Spleen (tissue), 11 donors: ENCODE results near the gene KCNH6. TPM values are rescaled to one million over a fixed set of nuclear protein-coding genes. Genes with fewer than 3 reads are reported as not detected.

Experiments
- DNase-seq: peaks from one replicate; pipeline ENCODE4 v3.0.0-alpha.2; 2020
- H3K27ac ChIP-seq, 8 donors: fragments of 200-600 bp; sonication (generic) in 7 of 8; 1 replicate in 4 of 8; 2 replicates in 4 of 8; pipeline versions ENCODE4 v1.5.0 to v1.8.0; 2016 to 2021; ENCODE audit warnings: inconsistent platforms in 4 of 8, mild to moderate bottlenecking in 4 of 8, moderate library complexity in 1 of 8
- H3K27me3 ChIP-seq, 7 donors: fragments of 200-600 bp; sonication (generic) in 6 of 7; replicated peaks in 1 of 7; 1 replicate in 4 of 7; 2 replicates in 3 of 7; pipeline versions ENCODE4 v1.5.0 to v1.8.0; 2016 to 2021; ENCODE audit warnings: inconsistent platforms in 3 of 7, mild to moderate bottlenecking in 1 of 7
- H3K36me3 ChIP-seq, 6 donors: fragments of 200-600 bp; sonication (generic) in 5 of 6; 1 replicate in 4 of 6; 2 replicates in 2 of 6; pipeline versions ENCODE4 v1.5.0 to v1.8.0; 2016 to 2021; ENCODE audit warnings: inconsistent platforms in 2 of 6
- H3K4me1 ChIP-seq, 6 donors: fragments of 200-600 bp; sonication (generic) in 5 of 6; 1 replicate in 3 of 6; 2 replicates in 3 of 6; pipeline versions ENCODE4 v1.5.0 to v1.8.0; 2016 to 2021; ENCODE audit warnings: inconsistent platforms in 3 of 6
- H3K4me3 ChIP-seq, 8 donors: fragments of 200-600 bp; sonication (generic) in 7 of 8; 1 replicate in 4 of 8; 2 replicates in 4 of 8; pipeline versions ENCODE4 v1.5.0 to v1.8.0; 2016 to 2021; ENCODE audit warnings: inconsistent platforms in 4 of 8, mild to moderate bottlenecking in 4 of 8, moderate library complexity in 2 of 8
- H3K9me3 ChIP-seq, 8 donors: fragments of 200-600 bp; sonication (generic) in 7 of 8; 1 replicate in 4 of 8; 2 replicates in 4 of 8; pipeline versions ENCODE4 v1.5.0 to v1.8.0; 2016 to 2021; ENCODE audit warnings: inconsistent platforms in 4 of 8
- CTCF ChIP-seq, 11 experiments: fragments of 200-600 bp in 7 of 11; fragments of 450-650 bp in 4 of 11; sonication (generic) in 4 of 11; IDR thresholded peaks in 8 of 11; conservative IDR thresholded peaks in 3 of 11; 1 replicate in 7 of 11; 2 replicates in 4 of 11; pipeline versions ENCODE4 v1.4.0 to v1.8.0; 2016 to 2021; ENCODE audit warnings: antibody characterized with exemption in 11 of 11, inconsistent platforms in 4 of 11, mild to moderate bottlenecking in 1 of 11
- POLR2A ChIP-seq, 3 donors: fragments of 450-650 bp; IDR thresholded peaks; one replicate each; pipeline ENCODE4 v1.5.1; 2017; ENCODE audit warnings: antibody characterized with exemption in 3 of 3, mild to moderate bottlenecking in 1 of 3
- POLR2AphosphoS5 ChIP-seq, 3 donors: sonication (generic); formaldehyde crosslinking; IDR thresholded peaks; one replicate each; pipeline ENCODE4 v1.5.1; 2017; ENCODE audit warnings: antibody characterized with exemption in 3 of 3
- WGBS, 5 donors: extraction: QIAGEN DNeasy Blood & Tissue Kit in 3 of 5; methylation state at CpG; one replicate each; pipeline versions ENCODE4 v1.1.5 to v1.1.7; 2013 to 2018; 5-methylcytosine and 5-hydroxymethylcytosine counted together
- intact Hi-C: fragments of 100-400 bp; cut with DNase I; formaldehyde crosslinking; loops from one replicate; pipeline ENCODE4 v1.15.0; 2023; ENCODE audit warnings: low total_unique reads
- polyA plus RNA-seq, 3 donors: library from polyadenylated mRNA; stranded (reverse); fragments of 200-250 nt; gene quantifications; one replicate each; pipeline ENCODE4 v1.2.1, GENCODE V29; 2013
- total RNA-seq, 7 donors: library from RNA; depleted of rRNA in 3 of 7; stranded (reverse); fragments of >200 nt in 3 of 7; fragmentation: NEBNext Ultra II Directional in 4 of 7; extraction: Animal tissue kit (Norgen Biotek cat#: 25700) in 4 of 7; gene quantifications; one replicate each; pipeline versions ENCODE4 v1.1.0 to v1.2.1, GENCODE V29; 2016 to 2021
- donor health status: healthy with polysubstance abuse.
- donor health status: DM: no; HTN: no; CAD: no; lungs with moderate emphysema.
- donor health status: DM: no; HTN: no; CAD: no.
- donor health status: Bipolar disorder and iron deficiency.
- donor health status: healthy.
- donor health status: DM: no; HTN: no; CAD: no.
- donor health status: DM: yes; HTN: yes; CAD: no.

The KCNH6 gene
- total and polyA plus RNA-seq, 10 donors: not detected

DNA sequence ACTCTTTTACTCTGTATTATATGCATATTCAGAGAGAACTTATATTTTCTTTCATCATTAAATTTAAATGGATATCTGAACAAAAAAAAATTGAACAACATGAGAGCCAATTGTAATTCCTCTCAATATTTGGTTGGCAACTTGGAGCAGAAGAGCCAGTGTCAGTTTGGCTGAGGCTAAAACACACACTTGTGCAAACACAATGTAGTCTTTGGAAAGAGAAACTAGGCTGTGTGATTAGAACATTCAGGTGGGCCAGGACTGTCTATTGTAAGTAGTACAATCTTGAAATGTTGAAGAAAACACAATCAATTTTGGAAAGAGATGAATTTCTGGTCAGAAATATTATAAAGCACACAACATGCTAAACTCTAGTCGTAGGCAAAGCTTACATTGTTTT is 44.1 kb downstream of the KCNH6 start:
- H3K27ac ChIP-seq: no peak overlapping the region
- H3K27me3 ChIP-seq: no peaks in the 10 kb centered on the region
- no peak overlapping the region for H3K4me3 ChIP-seq
- no peaks in the 10 kb centered on the region for H3K9me3 ChIP-seq
- peaks cover 0 to 68% (median 9%) of the 10 kb centered on the region in 6 donors for H3K4me1 ChIP-seq
- intact Hi-C loops: no loop called here
- TF ChIP-seq CTCF (IDR thresholded peaks at IDR 0.05 in 8 of 11, conservative IDR thresholded peaks at IDR 0.05 in 3 of 11): no peak
- no peak for TF ChIP-seq POLR2A (IDR thresholded peaks at IDR 0.05)
- no peak for TF ChIP-seq POLR2AphosphoS5 (IDR thresholded peaks at IDR 0.05)
- 86 to 97% (median 94%) methylated on average over 1 of the region's 1 CpG for whole genome bisulfite sequencing, 5 donors
- peaks cover 0 to 27% (median 0%) of the 10 kb centered on the region in 6 donors for H3K36me3 ChIP-seq
- no peak for DNase-seq

GRCh38 chr17:63568563-63568962 is 45.4 kb downstream of the KCNH6 start:
- peaks cover 0 to 36% (median 0%) of the 10 kb centered on the region in 6 donors for H3K36me3 ChIP-seq
- H3K9me3 ChIP-seq: no peaks in the 10 kb centered on the region
- DNase-seq: no peak
- 87 to 96% (median 87%) methylated on average over 8 of the region's 8 CpGs for WGBS, 5 donors
- no peak for TF ChIP-seq POLR2A (IDR thresholded peaks at IDR 0.05)
- TF ChIP-seq POLR2AphosphoS5 (IDR thresholded peaks at IDR 0.05): no peak
- intact Hi-C loops: no loop called here
- H3K4me3 ChIP-seq: no peak overlapping the region
- H3K27ac ChIP-seq: no peak overlapping the region
- peaks cover 0 to 62% (median 8%) of the 10 kb centered on the region in 6 donors for H3K4me1 ChIP-seq
- H3K27me3 ChIP-seq: no peaks in the 10 kb centered on the region

DNA sequence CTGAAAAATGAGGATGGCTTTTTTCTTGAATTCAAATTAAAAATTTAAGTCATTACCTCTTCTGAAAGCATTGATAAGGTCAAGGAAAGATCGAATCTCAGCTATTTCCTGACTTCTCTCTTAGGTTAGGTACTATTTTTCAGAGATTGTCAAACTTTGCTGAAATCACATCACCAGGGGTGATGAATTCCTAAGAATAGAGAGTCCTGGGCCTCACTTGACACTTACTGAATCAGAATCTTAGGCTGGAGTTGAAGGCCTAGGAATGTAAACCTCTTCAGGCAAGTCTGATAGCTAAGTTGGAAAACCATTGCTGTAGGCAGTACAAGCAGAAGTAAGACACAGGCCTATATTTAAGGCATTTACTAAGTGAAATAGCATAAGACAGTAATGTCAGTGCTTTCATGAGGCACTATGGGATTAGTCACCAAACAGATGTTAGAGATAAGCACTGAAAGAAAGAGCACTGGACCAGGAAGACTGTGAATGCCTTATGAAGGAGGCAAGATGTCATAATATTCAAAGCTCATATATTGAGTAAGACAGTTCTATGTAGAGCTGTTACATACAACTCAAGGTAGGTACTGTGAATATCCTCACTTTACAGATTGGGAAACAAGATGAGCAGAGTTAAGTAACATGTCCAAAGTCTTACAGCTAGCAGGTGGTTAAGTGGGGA is 48.6 kb downstream of the KCNH6 start:
- WGBS, 5 donors: 78 to 91% (median 87%) methylated on average over 1 of the region's 1 CpG
- DNase-seq: no peak
- Histone ChIP-seq H3K27me3 (no peaks in the 10 kb centered on the region), H3K4me1 (peaks cover 0 to 56% (median 8%) of the 10 kb centered on the region in 6 donors), H3K9me3 (no peaks in the 10 kb centered on the region), H3K27ac (no peak overlapping the region), H3K36me3 (peaks cover 0 to 42% (median 0%) of the 10 kb centered on the region in 6 donors), H3K4me3 (no peak overlapping the region)
- no peak for TF ChIP-seq POLR2AphosphoS5 (IDR thresholded peaks at IDR 0.05)
- no peak for TF ChIP-seq POLR2A (IDR thresholded peaks at IDR 0.05)
- no peak for TF ChIP-seq CTCF (IDR thresholded peaks at IDR 0.05 in 8 of 11, conservative IDR thresholded peaks at IDR 0.05 in 3 of 11)
- intact Hi-C loops: no loop called here

DNA sequence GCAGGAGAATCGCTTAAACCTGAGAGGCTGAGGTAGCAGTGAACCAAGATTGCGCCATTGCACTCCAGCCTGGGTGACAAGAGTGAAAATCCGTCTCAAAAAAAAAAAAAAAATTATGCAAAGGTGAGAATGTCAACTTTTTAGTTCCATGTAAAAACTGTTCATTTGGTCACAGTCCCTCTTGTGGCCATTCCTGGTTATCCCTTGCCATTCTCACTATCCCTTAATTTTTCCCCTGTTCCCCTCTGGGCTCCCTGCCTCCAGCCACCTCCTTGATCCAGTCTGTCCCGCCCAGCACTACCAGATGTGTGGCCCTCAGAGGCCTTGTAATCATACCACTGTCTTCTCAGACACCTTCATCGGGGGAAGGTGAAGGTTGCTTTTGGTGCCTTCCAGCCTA is 50.5 kb downstream of the KCNH6 start:
- no peak overlapping the region for H3K4me3 ChIP-seq
- no peak for DNase-seq
- H3K4me1 ChIP-seq: peaks cover 0 to 41% (median 8%) of the 10 kb centered on the region in 6 donors
- intact Hi-C loops: no loop called here
- H3K27me3 ChIP-seq: no peaks in the 10 kb centered on the region
- H3K9me3 ChIP-seq: no peaks in the 10 kb centered on the region
- H3K27ac ChIP-seq: no peak overlapping the region
- H3K36me3 ChIP-seq: peaks cover 0 to 40% (median 2%) of the 10 kb centered on the region in 6 donors
- TF ChIP-seq POLR2A (IDR thresholded peaks at IDR 0.05) (no peak), POLR2AphosphoS5 (IDR thresholded peaks at IDR 0.05) (no peak), CTCF (IDR thresholded peaks at IDR 0.05 in 8 of 11, conservative IDR thresholded peaks at IDR 0.05 in 3 of 11) (no peak)
- WGBS, 5 donors: 80 to 93% (median 89%) methylated on average over 5 of the region's 5 CpGs
